GM21825 (cell line): Measurements from ENCODE around the gene UBE2QL1.
A peak's percentile ranks its signal among the peaks of the same experiment; 100 is the strongest.
"Not testable (repeated sequence)": the region's sequence is repeated elsewhere in the genome, so short reads cannot be mapped to it uniquely, and the experiment has no call there.

Source experiments
- ATAC-seq: cut with Tn5 transposase; IDR thresholded peaks from one replicate; pipeline ENCODE4 v1.9.1; 2021; ENCODE audit warnings: mild to moderate bottlenecking, moderate library complexity; ENCODE audit not compliant: unreplicated experiment

The UBE2QL1 gene

GRCh38 chr5:6495433-6496206 lies 47.0 kb downstream of the UBE2QL1 start:
- ATAC-seq, result no peak

DNA sequence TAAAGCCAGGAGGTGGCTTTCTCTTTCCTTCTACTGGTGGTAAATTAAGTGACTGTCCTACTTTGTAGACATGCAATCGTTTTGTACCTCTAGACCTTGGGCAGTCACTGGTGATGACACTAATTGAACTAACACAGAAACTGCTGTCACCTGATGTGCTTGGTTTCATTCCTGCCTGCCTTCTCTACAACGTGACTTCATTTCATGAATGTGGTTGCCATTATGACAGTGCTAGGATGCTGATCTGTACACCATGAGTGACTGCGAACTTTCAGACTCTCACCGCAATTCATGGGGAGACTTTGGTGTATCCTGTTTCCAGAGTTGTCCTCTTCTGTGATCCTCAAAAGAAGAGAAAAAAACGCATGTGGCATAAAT lies 47.5 kb downstream of the UBE2QL1 start:
- ATAC-seq, result peak; percentile 90

DNA sequence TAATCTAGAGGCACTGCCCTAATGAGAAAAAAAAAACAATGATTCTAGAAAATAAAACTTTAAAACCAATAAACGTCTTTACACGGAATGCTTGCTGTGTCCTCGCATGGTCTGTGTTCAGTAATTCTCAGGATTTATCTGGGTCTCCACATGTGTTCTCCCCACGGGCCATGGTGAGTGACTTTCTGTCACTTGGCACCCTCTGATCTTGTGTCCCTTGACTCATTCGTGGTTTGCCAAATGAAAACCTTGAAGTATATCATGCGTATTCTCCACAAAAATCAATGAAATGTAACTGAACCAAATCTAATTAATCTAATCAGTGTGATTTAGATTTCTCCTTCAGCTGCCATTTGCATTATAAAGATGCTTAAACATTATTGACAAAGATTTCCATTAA lies 48.0 kb downstream of the UBE2QL1 start:
- ATAC-seq, result no peak

GRCh38 chr5:6497262-6497661 lies 48.6 kb downstream of the UBE2QL1 start:
- ATAC-seq, result no peak

- ATAC-seq, result no peak
These were observed 50.3 kb downstream of the UBE2QL1 start for GRCh38 chr5:6498968-6499367.

GRCh38 chr5:6501701-6502100 lies 53.0 kb downstream of the UBE2QL1 start:
- ATAC-seq, result no peak

DNA sequence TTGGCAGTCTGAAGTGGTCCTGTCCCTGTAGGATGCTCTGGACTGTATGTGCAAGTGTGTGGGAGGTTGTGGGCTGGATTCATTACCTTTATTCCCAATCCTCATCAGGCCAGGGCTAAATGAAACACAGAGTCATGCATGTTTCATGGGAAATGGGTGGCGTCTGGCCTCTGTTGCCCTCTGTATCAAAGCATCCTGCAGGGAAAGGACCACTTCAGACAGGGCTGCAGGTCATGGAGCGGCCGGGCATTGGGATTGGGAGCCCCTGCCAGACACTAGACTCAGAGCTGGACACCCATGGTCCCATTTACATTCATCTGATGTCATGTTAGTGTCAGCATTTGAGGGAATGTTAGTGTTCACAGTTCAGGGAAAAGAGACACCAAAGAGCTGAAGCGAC lies 53.8 kb downstream of the UBE2QL1 start:
- ATAC-seq, result no peak

GRCh38 chr5:6503342-6503741 lies 54.7 kb downstream of the UBE2QL1 start:
- ATAC-seq, result no peak

- no peak for ATAC-seq
These were observed 56.2 kb downstream of the UBE2QL1 start for GRCh38 chr5:6504677-6505415.

DNA sequence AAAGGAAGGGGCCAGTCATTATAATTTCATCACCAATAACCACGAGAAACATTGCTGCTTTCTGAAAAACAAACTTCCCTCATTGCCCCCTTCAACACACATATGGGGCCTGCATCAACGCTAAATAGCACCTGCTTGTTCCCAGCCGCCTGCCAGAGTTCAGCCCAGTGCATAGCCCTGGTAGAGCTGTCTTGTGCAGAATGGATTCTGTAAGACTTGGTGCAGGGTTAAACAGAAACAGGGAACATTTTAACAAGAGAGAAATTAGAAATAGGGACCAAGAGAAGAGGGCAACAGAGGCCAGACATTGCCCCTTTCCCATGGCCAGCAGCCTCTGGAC lies 56.7 kb downstream of the UBE2QL1 start:
- ATAC-seq, result no peak

GRCh38 chr5:6505783-6506557 lies 57.3 kb downstream of the UBE2QL1 start:
- ATAC-seq, result no peak

DNA sequence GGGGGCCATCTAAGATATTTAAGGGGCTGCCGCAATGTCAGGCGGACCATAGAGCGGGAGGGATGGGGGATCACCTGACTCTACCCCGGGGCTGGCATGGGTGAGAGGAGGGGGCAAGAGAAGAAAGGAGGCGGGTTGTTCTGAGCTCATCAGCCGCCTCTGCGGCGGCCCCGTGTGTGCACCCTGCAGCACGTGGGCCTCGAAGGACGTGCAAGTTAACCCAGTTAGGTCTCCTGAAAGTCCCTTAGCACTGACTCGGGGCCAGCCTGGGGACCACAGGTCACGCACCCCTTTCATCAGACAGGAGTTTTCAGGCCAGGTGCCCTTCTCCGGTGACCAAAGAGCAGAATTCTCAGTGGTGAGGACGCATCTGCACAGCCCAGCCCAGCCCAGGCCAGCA lies 58.0 kb downstream of the UBE2QL1 start:
- ATAC-seq, result no peak

DNA sequence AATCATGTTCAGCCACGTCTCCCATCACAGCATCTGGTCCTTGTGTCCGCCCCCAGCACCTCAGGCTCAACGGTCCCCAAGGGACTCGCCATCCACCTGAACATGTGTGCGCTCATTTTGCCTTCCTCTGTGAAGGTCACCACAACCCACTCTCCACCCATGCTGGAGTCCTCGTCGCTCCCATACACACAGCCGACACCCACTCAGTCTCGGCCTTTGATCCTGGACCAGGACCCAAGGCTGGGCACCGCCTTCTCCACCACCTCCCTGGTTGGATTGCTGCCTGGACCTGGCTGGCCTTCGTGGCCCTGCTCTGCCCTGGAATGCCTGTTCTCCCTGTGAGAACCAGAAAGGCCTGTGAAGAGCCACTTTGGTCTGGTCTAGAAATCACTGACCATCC lies 60.3 kb downstream of the UBE2QL1 start:
- no peak for ATAC-seq

DNA sequence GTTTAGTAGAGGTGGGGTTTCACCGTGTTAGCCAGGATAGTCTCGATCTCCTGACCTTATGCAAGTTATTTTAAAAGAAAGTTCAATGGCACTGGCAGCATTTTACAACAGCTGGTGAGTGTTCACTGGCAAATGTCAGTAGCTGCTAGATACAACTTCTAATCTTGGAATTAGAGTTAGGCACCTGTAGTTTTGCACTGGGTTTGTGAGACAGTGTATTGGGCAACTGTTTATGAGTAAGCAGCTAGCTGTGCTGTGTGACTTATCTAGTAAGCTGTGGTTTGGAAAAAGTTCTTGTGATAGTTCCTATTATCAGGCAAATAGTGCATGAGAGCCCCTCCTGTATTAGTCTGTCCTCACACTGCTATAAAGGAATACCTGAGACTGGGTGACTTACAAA lies 61.5 kb downstream of the UBE2QL1 start:
- no peak for ATAC-seq

DNA sequence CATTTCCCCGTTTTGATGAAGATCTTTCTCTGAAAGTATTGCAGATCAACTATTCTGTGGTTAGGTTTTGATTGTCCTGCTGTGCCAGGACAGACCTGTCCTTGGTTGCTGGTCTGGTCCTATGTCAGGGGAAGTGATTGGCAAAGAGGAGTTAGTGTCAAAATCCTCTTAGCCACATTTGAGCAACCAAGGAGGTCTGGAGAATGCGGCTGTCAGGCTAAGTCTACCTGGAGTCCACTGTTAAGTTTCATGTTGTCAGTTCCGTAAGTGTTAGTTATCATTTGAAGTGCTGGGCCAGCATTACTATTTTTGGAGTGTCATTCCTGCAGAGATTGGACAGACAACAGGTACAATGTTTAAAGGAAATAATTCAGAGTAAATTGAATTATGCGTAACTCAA lies 62.3 kb downstream of the UBE2QL1 start:
- no peak for ATAC-seq

DNA sequence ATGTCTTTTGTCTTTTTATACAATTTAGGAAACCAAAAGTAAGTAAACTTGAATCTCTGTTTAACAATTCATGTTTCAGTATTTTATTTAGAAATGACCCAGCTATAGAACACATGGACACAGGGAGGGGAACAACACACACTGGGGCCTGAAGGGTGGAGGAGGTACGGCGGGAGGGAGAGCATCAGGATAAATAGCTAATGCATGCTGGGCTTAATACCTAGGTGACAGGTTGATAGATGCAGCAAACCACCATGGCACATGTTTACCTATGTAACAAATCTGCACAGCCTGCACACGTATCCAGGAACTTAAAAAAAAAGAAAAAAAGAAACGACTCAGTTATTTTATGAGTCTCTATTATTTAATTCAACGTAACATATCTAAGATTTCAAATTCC lies 67.2 kb downstream of the UBE2QL1 start:
- not testable (repeated sequence) for ATAC-seq

GRCh38 chr5:6516823-6517222 lies 68.2 kb downstream of the UBE2QL1 start:
- ATAC-seq, result no peak

GRCh38 chr5:6517510-6517909 lies 68.9 kb downstream of the UBE2QL1 start:
- ATAC-seq, result no peak

DNA sequence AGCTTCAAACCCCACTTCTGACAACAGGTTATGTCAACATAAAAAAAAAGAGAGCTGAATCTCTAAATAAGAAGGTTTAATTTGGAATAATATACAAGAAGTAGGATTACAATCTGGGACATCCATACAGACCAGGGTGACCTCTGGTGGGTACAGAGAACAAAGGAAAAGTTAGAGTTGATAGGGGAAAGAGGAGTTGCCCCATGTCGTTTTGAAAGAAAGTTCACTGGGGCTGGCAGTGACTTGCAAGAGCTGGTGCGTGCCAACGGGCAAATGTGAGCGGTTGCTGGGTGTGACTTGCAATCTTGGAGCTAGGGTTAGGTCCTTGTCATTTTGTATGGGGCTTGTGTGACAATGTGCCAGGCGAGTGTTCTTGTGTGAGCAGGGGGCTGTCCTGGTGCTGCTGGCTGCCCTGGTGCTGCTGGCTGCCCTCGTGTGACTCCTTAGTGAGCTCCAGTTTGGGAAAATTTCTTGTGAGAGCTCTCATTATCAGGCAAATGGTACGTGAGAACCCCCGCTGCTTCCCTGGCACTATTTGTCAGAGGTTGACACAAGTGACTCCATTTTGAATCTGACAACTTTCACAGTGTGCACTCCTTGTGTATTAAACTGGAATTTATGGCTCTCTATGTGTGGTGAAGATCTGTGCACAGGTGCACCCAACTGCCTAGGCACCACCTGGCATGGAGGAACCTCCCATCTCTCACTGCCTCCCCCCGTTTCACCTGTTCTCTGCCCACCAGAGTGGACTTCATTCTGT lies 69.8 kb downstream of the UBE2QL1 start:
- no peak for ATAC-seq

GRCh38 chr5:6520201-6520600 lies 71.5 kb downstream of the UBE2QL1 start:
- no peak for ATAC-seq

- ATAC-seq, result no peak
These were observed 73.7 kb downstream of the UBE2QL1 start for GRCh38 chr5:6522331-6522730.
